MM.1S (cell line): Measurements from ENCODE around the gene KBTBD7.
A peak's percentile ranks its signal among the peaks of the same experiment; 100 is the strongest.

Experiments used
- DNase-seq: peaks from one replicate; pipeline ENCODE4 v3.0.0-alpha.2; 2015
- H2AFZ ChIP-seq: fragments of 300-600 bp; sonication (generic); 2 replicates; pipeline ENCODE4 v1.6.0; 2016; ENCODE audit warnings: antibody characterized with exemption, low read length
- H3F3A ChIP-seq: fragments of 300-600 bp; sonication (generic); 2 replicates; pipeline ENCODE4 v1.6.1; 2016; ENCODE audit warnings: mild to moderate bottlenecking, antibody characterized with exemption, low read length, moderate library complexity, mixed read lengths; ENCODE audit not compliant: insufficient read depth
- H3K27ac ChIP-seq: fragments of 300-600 bp; sonication (generic); 2 replicates; pipeline ENCODE4 v1.5.1; 2016; ENCODE audit warnings: mild to moderate bottlenecking, low read length
- H3K27me3 ChIP-seq: fragments of 300-600 bp; sonication (generic); replicated peaks from 2 replicates; pipeline ENCODE4 v1.6.0; 2016; ENCODE audit warnings: low read length; ENCODE audit not compliant: insufficient read depth
- H3K36me3 ChIP-seq: fragments of 300-600 bp; sonication (generic); replicated peaks from 2 replicates; pipeline ENCODE4 v1.6.1; 2016; ENCODE audit warnings: mild to moderate bottlenecking, low read length, mixed read lengths; ENCODE audit not compliant: insufficient read depth
- H3K4me1 ChIP-seq: fragments of 300-600 bp; sonication (generic); 2 replicates; pipeline ENCODE4 v1.6.1; 2016; ENCODE audit warnings: low read length, mixed read lengths
- H3K4me2 ChIP-seq: fragments of 300-600 bp; sonication (generic); 2 replicates; pipeline ENCODE4 v1.6.0; 2016; ENCODE audit warnings: low read depth, low read length
- H3K4me3 ChIP-seq: fragments of 300-600 bp; sonication (generic); 2 replicates; pipeline ENCODE4 v1.5.1; 2016; ENCODE audit warnings: low read length, mixed read lengths
- H3K79me2 ChIP-seq: fragments of 300-600 bp; sonication (generic); 2 replicates; pipeline ENCODE4 v1.6.1; 2016; ENCODE audit warnings: mixed run types, low read length, mixed read lengths
- H3K9ac ChIP-seq: fragments of 300-600 bp; sonication (generic); 2 replicates; pipeline ENCODE4 v1.6.1; 2016; ENCODE audit warnings: low read length, mixed read lengths
- H3K9me2 ChIP-seq: fragments of 300-600 bp; sonication (generic); replicated peaks from 2 replicates; pipeline ENCODE4 v1.6.1; 2016; ENCODE audit warnings: mild to moderate bottlenecking, low read length, mixed read lengths; ENCODE audit not compliant: insufficient read depth
- H3K9me3 ChIP-seq: fragments of 300-600 bp; sonication (generic); replicated peaks from 2 replicates; pipeline ENCODE4 v1.6.1; 2016; ENCODE audit warnings: mild to moderate bottlenecking, low read length, mixed read lengths; ENCODE audit not compliant: insufficient read depth
- H4K20me1 ChIP-seq: fragments of 300-600 bp; sonication (generic); 2 replicates; pipeline ENCODE4 v1.6.1; 2016; ENCODE audit warnings: mild to moderate bottlenecking, low read length, moderate library complexity, mixed read lengths; ENCODE audit not compliant: insufficient read depth
- CTCF ChIP-seq: fragments of 300-600 bp; sonication (generic); IDR thresholded peaks from 2 replicates; pipeline ENCODE4 v1.5.1; 2016; ENCODE audit warnings: antibody characterized with exemption, low read length, mixed read lengths
- EZH2 ChIP-seq: fragments of 300-600 bp; sonication (generic); optimal IDR thresholded peaks from 2 replicates; pipeline ENCODE3; 2017; ENCODE audit warnings: low read depth, mild to moderate bottlenecking, antibody characterized with exemption, low read length, mixed read lengths
- EZH2phosphoT487 ChIP-seq: fragments of 300-600 bp; sonication (generic); IDR thresholded peaks from 2 replicates; pipeline ENCODE4 v1.6.1; 2018; ENCODE audit warnings: antibody characterized with exemption, low read length

The KBTBD7 gene

GRCh38 chr13:41193919-41194824, at the start of gene KBTBD7:
Gene KBTBD7, minus strand, starts transcription at chr13:41194569. Its CDS starts 312 bp downstream, at chr13:41194257.
- peak; percentile 81 for DNase-seq
- Histone ChIP-seq H3K9me3 (no peaks in the 10 kb centered on the region), H3K4me3 (peak within 1 kb of the TSS; percentile 79), H3K9ac (peak within 1 kb of the TSS; percentile 49; the same call in 1 of the 2 replicates), H3K79me2 (no peaks in the 10 kb centered on the region), H3K27ac (peak within 1 kb of the TSS; percentile 21; the same call in 1 of the 2 replicates), H3K9me2 (no peaks in the 10 kb centered on the region), H4K20me1 (no peaks in the 10 kb centered on the region), H3K36me3 (no peaks in the 10 kb centered on the region), H3F3A (no peaks in the 10 kb centered on the region; the same call in 1 of the 2 replicates), H3K4me2 (peak within 1 kb of the TSS; percentile 54), H3K27me3 (no peaks in the 10 kb centered on the region), H3K4me1 (no peaks in the 10 kb centered on the region), H2AFZ (peak within 1 kb of the TSS; percentile 85)
- TF ChIP-seq EZH2, result no peak
- TF ChIP-seq EZH2phosphoT487, result no peak
- TF ChIP-seq CTCF, result no peak

- H2AFZ ChIP-seq, result no peak overlapping the region
- DNase-seq, result no peak
- no peaks in the 10 kb centered on the region for H3K9me2 ChIP-seq
- no peaks in the 10 kb centered on the region for H3K27me3 ChIP-seq
- H3K9me3 ChIP-seq, result no peaks in the 10 kb centered on the region
- H3K4me3 ChIP-seq, result no peak overlapping the region
- no peaks in the 10 kb centered on the region for H3K79me2 ChIP-seq
- no peaks in the 10 kb centered on the region for H4K20me1 ChIP-seq
- H3K4me1 ChIP-seq, result no peaks in the 10 kb centered on the region
- H3F3A ChIP-seq, result no peaks in the 10 kb centered on the region
- TF ChIP-seq EZH2phosphoT487 (no peak), CTCF (no peak), EZH2 (no peak)
- no peaks in the 10 kb centered on the region for H3K36me3 ChIP-seq
- H3K4me2 ChIP-seq, result no peak overlapping the region
- no peak overlapping the region for H3K9ac ChIP-seq
- no peak overlapping the region for H3K27ac ChIP-seq
Observed at GRCh38 chr13:41241626-41242025, 47.3 kb upstream of the KBTBD7 start.

GRCh38 chr13:41236369-41236768, 42.0 kb upstream of the KBTBD7 start:
- H3K27me3 ChIP-seq, result no peaks in the 10 kb centered on the region
- no peaks in the 10 kb centered on the region for H3K36me3 ChIP-seq
- H3K9me2 ChIP-seq, result no peaks in the 10 kb centered on the region
- no peaks in the 10 kb centered on the region for H3K79me2 ChIP-seq
- H4K20me1 ChIP-seq, result no peaks in the 10 kb centered on the region
- no peak overlapping the region for H3K4me2 ChIP-seq
- H3F3A ChIP-seq, result no peaks in the 10 kb centered on the region
- H3K4me1 ChIP-seq, result no peaks in the 10 kb centered on the region
- H3K27ac ChIP-seq, result no peak overlapping the region
- DNase-seq, result no peak
- H3K9me3 ChIP-seq, result no peaks in the 10 kb centered on the region
- H2AFZ ChIP-seq, result no peak overlapping the region
- no peak overlapping the region for H3K9ac ChIP-seq
- TF ChIP-seq EZH2phosphoT487, result no peak
- TF ChIP-seq EZH2, result no peak
- TF ChIP-seq CTCF, result no peak
- no peak overlapping the region for H3K4me3 ChIP-seq
